Fibroblast of lung (primary cell): Measurements from ENCODE around the gene RPH3AL. TPM values are rescaled to one million over a fixed set of nuclear protein-coding genes. Genes with fewer than 3 reads are reported as not detected.
A peak's percentile ranks its signal among the peaks of the same experiment; 100 is the strongest.

Experiments used
- DNase-seq, 2 donors: peaks; one replicate each; pipeline versions ENCODE4 v3.0.0 to v3.0.0-alpha.2; 2010; ENCODE audit warnings: low read depth in 2 of 2
- H2AFZ ChIP-seq: 2 replicates; pipeline ENCODE4 v1.5.1; 2012; ENCODE audit warnings: low read length, control low read depth, inconsistent platforms
- H3K27ac ChIP-seq: 2 replicates; pipeline ENCODE4 v1.5.1; 2011; ENCODE audit warnings: low read length, control low read depth; ENCODE audit not compliant: insufficient read depth
- H3K27me3 ChIP-seq: 2 replicates; pipeline ENCODE4 v1.5.1; 2011; ENCODE audit warnings: mild to moderate bottlenecking, low read length; ENCODE audit not compliant: control insufficient read depth, insufficient read depth
- H3K36me3 ChIP-seq: 2 replicates; pipeline ENCODE4 v1.5.1; 2011; ENCODE audit warnings: low read length; ENCODE audit not compliant: control insufficient read depth, insufficient read depth
- H3K4me1 ChIP-seq: 2 replicates; pipeline ENCODE4 v1.5.1; 2011; ENCODE audit warnings: low read length; ENCODE audit not compliant: control insufficient read depth, insufficient read depth; ENCODE audit errors: extremely low read depth
- H3K4me2 ChIP-seq: 2 replicates; pipeline ENCODE4 v1.5.1; 2011; ENCODE audit warnings: low read length, control low read depth; ENCODE audit not compliant: insufficient read depth; ENCODE audit errors: extremely low read depth
- H3K4me3 ChIP-seq, 4 experiments: fragments of 200-600 bp in 1 of 4; sonication (generic) in 1 of 4; replicated peaks in 1 of 4; 2 replicates each; pipeline ENCODE4 v1.5.1; 2011 to 2016; ENCODE audit warnings: low read length in 4 of 4, low read depth in 3 of 4, mild to moderate bottlenecking in 3 of 4, control low read depth in 2 of 4, inconsistent platforms in 1 of 4, mixed read lengths in 1 of 4; ENCODE audit not compliant: insufficient read depth in 1 of 4; ENCODE audit errors: control extremely low read depth in 1 of 4
- H3K79me2 ChIP-seq: 2 replicates; pipeline ENCODE4 v1.5.1; 2012; ENCODE audit warnings: mild to moderate bottlenecking, low read length, inconsistent platforms; ENCODE audit not compliant: control insufficient read depth, insufficient read depth
- H3K9ac ChIP-seq: 2 replicates; pipeline ENCODE4 v1.5.1; 2011; ENCODE audit warnings: mild to moderate bottlenecking, low read length, control low read depth; ENCODE audit not compliant: insufficient read depth
- H3K9me3 ChIP-seq: 2 replicates; pipeline ENCODE4 v1.5.1; 2012; ENCODE audit warnings: low read depth, low read length; ENCODE audit not compliant: control insufficient read depth, insufficient read depth
- H4K20me1 ChIP-seq: 2 replicates; pipeline ENCODE4 v1.5.1; 2011; ENCODE audit warnings: low read length; ENCODE audit not compliant: control insufficient read depth, insufficient read depth; ENCODE audit errors: extremely low read depth
- EZH2 ChIP-seq: IDR thresholded peaks from 2 replicates; pipeline ENCODE4 v1.5.1; 2012; ENCODE audit warnings: low read length, control low read depth, mild to moderate bottlenecking; ENCODE audit errors: missing control alignments
- polyA plus RNA-seq, 2 donors: library from polyadenylated mRNA; depleted of rRNA in 1 of 2; stranded (reverse) in 1 of 2; unstranded in 1 of 2; fragments of >200 nt; gene quantifications; 2 replicates each; pipeline ENCODE4 v1.2.1, GENCODE V29; 2011 to 2012; ENCODE audit warnings: missing spikeins in 1 of 2
- total RNA-seq: library from RNA; depleted of rRNA; stranded (reverse); fragments of >200 nt; gene quantifications from 2 replicates; pipeline ENCODE4 v1.2.1, GENCODE V29; 2014
- TF ChIP-seq, protein P1 (sequence below), 2 donors: IDR thresholded peaks in 1 of 2; conservative IDR thresholded peaks in 1 of 2; 1 replicate in 1 of 2; 2 replicates in 1 of 2; pipeline ENCODE4 v1.5.1; 2011 to 2012; ENCODE audit warnings: low read length in 2 of 2, control low read depth in 1 of 2, inconsistent platforms in 1 of 2, low read depth in 1 of 2, mild to moderate bottlenecking in 1 of 2

Gene RPH3AL
- total and polyA plus RNA-seq, 2 donors (not counting 1 experiment from before 2014, with no cell fraction given), result 0.49 to 3.0 TPM

DNA sequence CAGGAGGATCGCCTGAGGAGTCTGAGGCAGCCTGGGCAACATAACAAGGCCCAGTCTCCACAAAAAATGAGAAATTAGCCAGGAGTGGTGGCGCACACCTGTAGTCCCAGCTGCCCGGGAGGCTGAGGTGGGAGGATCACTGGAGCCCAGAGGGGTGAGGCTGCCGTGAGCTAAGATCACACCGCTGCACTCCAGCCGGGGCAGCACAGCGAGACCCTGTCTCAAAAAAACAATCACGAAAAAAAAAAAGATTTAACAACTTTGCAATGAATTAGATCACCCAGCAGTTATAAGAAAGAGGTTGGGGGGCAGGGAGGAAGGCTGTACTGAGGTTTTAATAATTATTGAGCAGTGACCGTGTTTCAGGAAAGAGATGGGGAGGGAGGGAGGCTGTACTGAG lies 49.4 kb downstream of the RPH3AL start:
- Histone ChIP-seq H3K9ac (no peak overlapping the region), H3K4me2 (no peak overlapping the region), H2AFZ (no peak overlapping the region), H3K36me3 (no peaks in the 10 kb centered on the region), H3K9me3 (no peaks in the 10 kb centered on the region), H3K4me1 (no peaks in the 10 kb centered on the region), H4K20me1 (no peaks in the 10 kb centered on the region), H3K27me3 (peaks cover 3% of the 10 kb centered on the region), H3K4me3 (no peak overlapping the region), H3K27ac (no peak overlapping the region), H3K79me2 (no peaks in the 10 kb centered on the region)
- no peak for TF ChIP-seq EZH2
- TF ChIP-seq, protein P1, sequence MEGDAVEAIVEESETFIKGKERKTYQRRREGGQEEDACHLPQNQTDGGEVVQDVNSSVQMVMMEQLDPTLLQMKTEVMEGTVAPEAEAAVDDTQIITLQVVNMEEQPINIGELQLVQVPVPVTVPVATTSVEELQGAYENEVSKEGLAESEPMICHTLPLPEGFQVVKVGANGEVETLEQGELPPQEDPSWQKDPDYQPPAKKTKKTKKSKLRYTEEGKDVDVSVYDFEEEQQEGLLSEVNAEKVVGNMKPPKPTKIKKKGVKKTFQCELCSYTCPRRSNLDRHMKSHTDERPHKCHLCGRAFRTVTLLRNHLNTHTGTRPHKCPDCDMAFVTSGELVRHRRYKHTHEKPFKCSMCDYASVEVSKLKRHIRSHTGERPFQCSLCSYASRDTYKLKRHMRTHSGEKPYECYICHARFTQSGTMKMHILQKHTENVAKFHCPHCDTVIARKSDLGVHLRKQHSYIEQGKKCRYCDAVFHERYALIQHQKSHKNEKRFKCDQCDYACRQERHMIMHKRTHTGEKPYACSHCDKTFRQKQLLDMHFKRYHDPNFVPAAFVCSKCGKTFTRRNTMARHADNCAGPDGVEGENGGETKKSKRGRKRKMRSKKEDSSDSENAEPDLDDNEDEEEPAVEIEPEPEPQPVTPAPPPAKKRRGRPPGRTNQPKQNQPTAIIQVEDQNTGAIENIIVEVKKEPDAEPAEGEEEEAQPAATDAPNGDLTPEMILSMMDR (conservative IDR thresholded peaks at IDR 0.05 in 1 of 2, IDR thresholded peaks at IDR 0.05 in 1 of 2; ENCODE audit: low read depth in 1 of 2, low read length in 2 of 2), result no peak
- no peak for DNase-seq

DNA sequence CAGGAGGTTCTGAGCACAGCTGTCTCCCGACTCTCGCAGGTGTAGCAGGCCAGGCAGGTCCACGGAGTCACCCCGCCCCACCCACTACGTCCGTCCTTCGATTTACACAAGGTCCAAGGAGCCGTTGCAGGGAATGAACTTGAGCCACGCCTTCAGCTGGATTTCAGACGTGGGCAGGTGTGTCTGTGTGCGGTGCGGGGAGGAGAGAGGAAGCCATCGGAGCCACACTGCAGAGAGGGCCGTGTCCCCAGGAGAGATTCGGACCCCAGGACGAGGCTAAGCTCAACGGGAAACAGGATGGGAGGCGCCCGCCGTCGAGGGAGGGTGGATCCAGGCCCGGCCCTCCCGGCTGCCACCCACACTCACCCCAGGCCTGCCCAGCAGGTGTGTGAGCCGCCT lies 50.3 kb downstream of the RPH3AL start:
- no peak overlapping the region for H3K27ac ChIP-seq
- H2AFZ ChIP-seq, result peak overlapping the region; percentile 3
- TF ChIP-seq, protein P1 (conservative IDR thresholded peaks at IDR 0.05 in 1 of 2, IDR thresholded peaks at IDR 0.05 in 1 of 2; ENCODE audit: low read depth in 1 of 2, low read length in 2 of 2), result no peak
- TF ChIP-seq EZH2, result no peak
- no peak for DNase-seq
- H3K4me3 ChIP-seq, result no peak overlapping the region
- no peaks in the 10 kb centered on the region for H3K4me1 ChIP-seq
- H3K79me2 ChIP-seq, result no peaks in the 10 kb centered on the region
- no peak overlapping the region for H3K9ac ChIP-seq
- no peak overlapping the region for H3K4me2 ChIP-seq
- H3K27me3 ChIP-seq, result peaks cover 3% of the 10 kb centered on the region
- no peaks in the 10 kb centered on the region for H4K20me1 ChIP-seq
- H3K36me3 ChIP-seq, result no peaks in the 10 kb centered on the region
- H3K9me3 ChIP-seq, result no peaks in the 10 kb centered on the region

DNA sequence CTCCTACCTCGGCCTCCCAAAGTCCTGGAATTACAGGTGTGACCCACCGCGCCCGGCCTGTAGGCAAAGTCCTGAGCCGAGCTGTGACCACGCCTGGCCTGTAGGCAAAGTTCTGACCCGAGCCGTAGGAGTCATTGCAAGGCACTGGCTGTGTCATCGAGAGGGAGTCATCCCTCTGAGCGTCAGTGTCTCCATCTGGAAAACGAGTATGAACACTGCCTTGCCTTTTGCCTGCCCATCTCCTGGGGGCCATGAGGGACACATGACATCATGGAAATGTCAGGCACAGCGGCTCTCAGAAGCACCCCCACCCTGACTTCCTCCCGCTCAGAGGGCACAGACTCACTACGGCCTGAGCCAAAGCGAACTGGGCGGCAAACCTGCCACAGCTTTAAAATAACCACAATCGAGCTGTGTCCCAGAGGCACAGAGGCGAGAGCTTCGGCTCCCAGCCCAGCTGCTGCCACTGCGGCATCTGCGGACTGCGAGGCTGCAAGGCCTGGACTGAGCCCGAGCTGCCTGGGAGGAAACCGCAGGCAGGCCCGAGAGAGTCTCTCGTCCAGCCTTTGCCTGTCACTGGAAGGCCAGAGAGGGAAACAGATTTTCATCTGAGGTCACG lies 50.8 kb downstream of the RPH3AL start:
- H3K9me3 ChIP-seq, result no peaks in the 10 kb centered on the region
- H3K27ac ChIP-seq, result no peak overlapping the region
- no peak overlapping the region for H3K9ac ChIP-seq
- H2AFZ ChIP-seq, result peak overlapping the region; percentile 49
- no peaks in the 10 kb centered on the region for H3K4me1 ChIP-seq
- no peak overlapping the region for H3K4me3 ChIP-seq
- H3K36me3 ChIP-seq, result no peaks in the 10 kb centered on the region
- DNase-seq, result no peak
- no peaks in the 10 kb centered on the region for H3K79me2 ChIP-seq
- TF ChIP-seq, protein P1 (conservative IDR thresholded peaks at IDR 0.05 in 1 of 2, IDR thresholded peaks at IDR 0.05 in 1 of 2; ENCODE audit: low read depth in 1 of 2, low read length in 2 of 2), result no peak
- no peak for TF ChIP-seq EZH2
- H4K20me1 ChIP-seq, result no peaks in the 10 kb centered on the region
- H3K27me3 ChIP-seq, result peaks cover 3% of the 10 kb centered on the region
- H3K4me2 ChIP-seq, result no peak overlapping the region
